H9 (cell line): ENCODE results near the gene PDZD7. TPM values are rescaled to one million over a fixed set of nuclear protein-coding genes. Genes with fewer than 3 reads are reported as not detected.

Source experiments
- DNase-seq: peaks from one replicate; pipeline ENCODE4 v3.0.0-alpha.2; 2017
- H2AFZ ChIP-seq: one replicate; pipeline ENCODE4 v1.6.1; 2013; ENCODE audit warnings: mild to moderate bottlenecking, low read length, control low read depth, moderate library complexity
- H2AK5ac ChIP-seq: 2 replicates; pipeline ENCODE4 v1.6.1; 2013; ENCODE audit warnings: low read length, control low read depth, mixed read lengths; ENCODE audit not compliant: insufficient read length
- H2BK120ac ChIP-seq: one replicate; pipeline ENCODE4 v1.6.1; 2013; ENCODE audit warnings: low read depth, mild to moderate bottlenecking, low read length, control low read depth, inconsistent platforms; ENCODE audit not compliant: poor library complexity, severe bottlenecking
- H2BK12ac ChIP-seq: 2 replicates; pipeline ENCODE4 v1.6.1; 2013; ENCODE audit warnings: low read length, control low read depth, mixed read lengths, low read depth; ENCODE audit not compliant: insufficient read length
- H2BK15ac ChIP-seq: 2 replicates; pipeline ENCODE4 v1.6.1; 2013; ENCODE audit warnings: low read depth, low read length, control low read depth
- H2BK20ac ChIP-seq: one replicate; pipeline ENCODE4 v1.6.1; 2013; ENCODE audit warnings: low read depth, mild to moderate bottlenecking, low read length, control low read depth, inconsistent platforms; ENCODE audit not compliant: poor library complexity, severe bottlenecking
- H2BK5ac ChIP-seq: 2 replicates; pipeline ENCODE4 v1.6.1; 2013; ENCODE audit warnings: low read length, control low read depth, mixed read lengths; ENCODE audit not compliant: insufficient read length
- H3K14ac ChIP-seq: 2 replicates; pipeline ENCODE4 v1.6.1; 2013; ENCODE audit warnings: low read length, control low read depth; ENCODE audit not compliant: insufficient read depth
- H3K18ac ChIP-seq: 2 replicates; pipeline ENCODE4 v1.6.1; 2013; ENCODE audit warnings: low read depth, mild to moderate bottlenecking, mixed read lengths, low read length, control low read depth; ENCODE audit not compliant: insufficient read length
- H3K23ac ChIP-seq: 2 replicates; pipeline ENCODE4 v1.6.1; 2013; ENCODE audit warnings: low read length, control low read depth, mixed read lengths, low read depth; ENCODE audit not compliant: insufficient read length
- H3K23me2 ChIP-seq: 2 replicates; pipeline ENCODE4 v1.6.1; 2013; ENCODE audit warnings: low read depth, mild to moderate bottlenecking, mixed read lengths, low read length, control low read depth; ENCODE audit not compliant: insufficient read length, poor library complexity, severe bottlenecking
- H3K27ac ChIP-seq: 2 replicates; pipeline ENCODE4 v1.5.1; 2013; ENCODE audit warnings: low read length, control low read depth, mixed read lengths, low read depth; ENCODE audit not compliant: insufficient read length
- H3K27me3 ChIP-seq: 2 replicates; pipeline ENCODE4 v1.6.1; 2013; ENCODE audit warnings: low read length, control low read depth, inconsistent platforms; ENCODE audit not compliant: insufficient read depth
- H3K4ac ChIP-seq: 2 replicates; pipeline ENCODE4 v1.6.1; 2013; ENCODE audit warnings: low read depth, mild to moderate bottlenecking, control low read depth, inconsistent platforms, low read length, moderate library complexity
- H3K4me1 ChIP-seq: 2 replicates; pipeline ENCODE4 v1.6.1; 2013; ENCODE audit warnings: low read length, control low read depth, inconsistent platforms; ENCODE audit not compliant: insufficient read depth
- H3K4me2 ChIP-seq: 2 replicates; pipeline ENCODE4 v1.6.1; 2013; ENCODE audit warnings: low read length, control low read depth, mixed read lengths; ENCODE audit not compliant: insufficient read length, insufficient read depth
- H3K56ac ChIP-seq: 2 replicates; pipeline ENCODE4 v1.6.1; 2013; ENCODE audit warnings: low read depth, mild to moderate bottlenecking, mixed read lengths, low read length, control low read depth; ENCODE audit not compliant: insufficient read length
- H3K79me1 ChIP-seq: 2 replicates; pipeline ENCODE4 v1.6.1; 2013; ENCODE audit warnings: low read depth, mild to moderate bottlenecking, moderate library complexity, low read length, control low read depth, inconsistent platforms; ENCODE audit not compliant: insufficient read depth, poor library complexity, severe bottlenecking
- H3K79me2 ChIP-seq: 2 replicates; pipeline ENCODE4 v1.6.1; 2013; ENCODE audit warnings: low read length, control low read depth, inconsistent platforms; ENCODE audit not compliant: insufficient read depth
- H3K9ac ChIP-seq: 2 replicates; pipeline ENCODE4 v1.6.1; 2013; ENCODE audit warnings: low read length, control low read depth, mixed read lengths; ENCODE audit not compliant: insufficient read length; ENCODE audit errors: extremely low read depth
- H3K9me3 ChIP-seq: one replicate; pipeline ENCODE4 v1.6.1; 2013; ENCODE audit warnings: low read depth, low read length, inconsistent platforms; ENCODE audit not compliant: control insufficient read depth
- H3T11ph ChIP-seq: one replicate; pipeline ENCODE4 v1.6.1; 2013; ENCODE audit warnings: mild to moderate bottlenecking, low read length, control low read depth, inconsistent platforms
- H4K20me1 ChIP-seq: one replicate; pipeline ENCODE4 v1.6.1; 2013; ENCODE audit not compliant: control insufficient read depth, insufficient read length, insufficient read depth
- H4K5ac ChIP-seq: 2 replicates; pipeline ENCODE4 v1.6.1; 2013; ENCODE audit warnings: low read depth, mild to moderate bottlenecking, mixed read lengths, low read length, control low read depth; ENCODE audit not compliant: insufficient read length
- H4K8ac ChIP-seq: replicated peaks from 2 replicates; pipeline ENCODE4 v1.6.1; 2013; ENCODE audit warnings: low read length, control low read depth, mixed read lengths, low read depth; ENCODE audit not compliant: insufficient read length
- H4K91ac ChIP-seq: 2 replicates; pipeline ENCODE4 v1.6.1; 2013; ENCODE audit warnings: low read depth, mild to moderate bottlenecking, moderate library complexity, mixed read lengths, low read length, control low read depth; ENCODE audit not compliant: insufficient read length
- H3K27ac Mint-ChIP-seq, 3 experiments: 2 replicates in 2 of 3; 3 replicates in 1 of 3; pipeline ENCODE4 v1.8.0; 2020 to 2021; ENCODE audit warnings: mixed read lengths in 3 of 3, mild to moderate bottlenecking in 1 of 3, moderate library complexity in 1 of 3
- H3K27me3 Mint-ChIP-seq: 2 replicates; pipeline ENCODE4 v1.8.0; 2021; ENCODE audit warnings: low read depth, mild to moderate bottlenecking, moderate library complexity, mixed read lengths
- H3K36me3 Mint-ChIP-seq, 3 experiments: 2 replicates in 2 of 3; 3 replicates in 1 of 3; pipeline ENCODE4 v1.8.0; 2020 to 2021; ENCODE audit warnings: low read depth in 3 of 3, mixed read lengths in 3 of 3; ENCODE audit not compliant: insufficient read depth in 1 of 3
- H3K4me1 Mint-ChIP-seq, 2 experiments: 2 replicates each; pipeline ENCODE4 v1.8.0; 2020; ENCODE audit warnings: mixed read lengths in 2 of 2
- H3K4me3 Mint-ChIP-seq, 2 experiments: 2 replicates in 1 of 2; 3 replicates in 1 of 2; pipeline ENCODE4 v1.8.0; 2020 to 2021; ENCODE audit warnings: mild to moderate bottlenecking in 2 of 2, mixed read lengths in 2 of 2, moderate library complexity in 1 of 2
- H3K9me3 Mint-ChIP-seq, 2 experiments: 2 replicates in 1 of 2; 3 replicates in 1 of 2; pipeline ENCODE4 v1.8.0; 2020; ENCODE audit warnings: mild to moderate bottlenecking in 2 of 2, mixed read lengths in 2 of 2, moderate library complexity in 1 of 2
- CTCF ChIP-seq: fragments of 200-600 bp; sonication (generic); conservative IDR thresholded peaks from 3 replicates; pipeline ENCODE4 v1.8.0; 2021; ENCODE audit warnings: antibody characterized with exemption, mild to moderate bottlenecking
- WGBS: extraction: QIAGEN DNeasy Blood & Tissue Kit; methylation state at CpG from one replicate; pipeline ENCODE4 v1.1.7; 2013; ENCODE audit warnings: missing lambda C conversion rate, low lambda C conversion rate, mixed read lengths; ENCODE audit not compliant: insufficient read length; ENCODE audit errors: extremely low coverage; 5-methylcytosine and 5-hydroxymethylcytosine counted together
- total RNA-seq: library from RNA; stranded (reverse); gene quantifications from 2 replicates; pipeline ENCODE4 v1.2.1, GENCODE V29; 2021

Gene PDZD7
- total RNA-seq, 1 experiment from 2014 or later = 2.0 TPM

- Mint-ChIP-seq H3K36me3 (peaks cover 15 to 37% (median 33%) of the 10 kb centered on the region in 3 experiments; a peak in 6 of 7 replicates), H3K27me3 (no peaks in the 10 kb centered on the region), H3K4me1 (peaks cover 9 to 16% of the 10 kb centered on the region in 2 experiments), H3K9me3 (peaks cover 0 to 2% of the 10 kb centered on the region in 2 experiments; a peak in 3 of 5 replicates), H3K4me3 (no peak overlapping the region), H3K27ac (no peak overlapping the region; a peak in 1 of 7 replicates)
- H2AFZ ChIP-seq = no peak overlapping the region
- TF ChIP-seq CTCF = no peak
- no CpG with 5 or more reads among the region's 2 CpGs for WGBS
- no peaks in the 10 kb centered on the region; the same call in 1 of the 2 replicates for H3K4me1 ChIP-seq
- no peak overlapping the region for H2BK20ac ChIP-seq
- H4K8ac ChIP-seq = no peak overlapping the region
- H3K14ac ChIP-seq = no peak overlapping the region
- no peak overlapping the region for H3K4me2 ChIP-seq
- no peak for DNase-seq
- H2AK5ac ChIP-seq = no peak overlapping the region
- H3K27me3 ChIP-seq = no peaks in the 10 kb centered on the region
- no peak overlapping the region for H2BK12ac ChIP-seq
- no peak overlapping the region for H3K27ac ChIP-seq
- H3K9ac ChIP-seq = no peak overlapping the region
- no peak overlapping the region for H3K56ac ChIP-seq
- peaks cover 8% of the 10 kb centered on the region for H3K23me2 ChIP-seq
- no peaks in the 10 kb centered on the region for H4K20me1 ChIP-seq
- no peak overlapping the region for H3K4ac ChIP-seq
- no peak overlapping the region for H2BK15ac ChIP-seq
- peaks cover 14% of the 10 kb centered on the region; the same call in 1 of the 2 replicates for H3K79me2 ChIP-seq
- no peaks in the 10 kb centered on the region for H3K9me3 ChIP-seq
- no peak overlapping the region for H4K5ac ChIP-seq
- no peak overlapping the region for H3K23ac ChIP-seq
- peaks cover 14% of the 10 kb centered on the region for H3K79me1 ChIP-seq
- no peak overlapping the region for H3T11ph ChIP-seq
- no peak overlapping the region for H3K18ac ChIP-seq
- H2BK120ac ChIP-seq = no peak overlapping the region
- no peak overlapping the region for H2BK5ac ChIP-seq
- no peak overlapping the region for H4K91ac ChIP-seq
Observed at GRCh38 chr10:100984672-100985177, 46.2 kb downstream of the PDZD7 start.
